Nephron progenitor cell (in vitro differentiated cells): ENCODE results near the gene USP34.

ENCODE experiments used
- DNase-seq: peaks from one replicate; pipeline ENCODE4 v3.0.0; 2021
- H3K27ac Mint-ChIP-seq: 2 replicates; pipeline ENCODE4 v1.8.0; 2021; ENCODE audit warnings: mild to moderate bottlenecking, moderate library complexity, mixed read lengths
- H3K27me3 Mint-ChIP-seq: 2 replicates; pipeline ENCODE4 v1.8.0; 2021; ENCODE audit warnings: mild to moderate bottlenecking, low read depth, mixed read lengths; ENCODE audit not compliant: poor library complexity
- H3K36me3 Mint-ChIP-seq: 2 replicates; pipeline ENCODE4 v1.8.0; 2021; ENCODE audit warnings: low read depth, mixed read lengths
- H3K4me1 Mint-ChIP-seq: 2 replicates; pipeline ENCODE4 v1.8.0; 2021; ENCODE audit warnings: mixed read lengths
- H3K4me3 Mint-ChIP-seq: 2 replicates; pipeline ENCODE4 v1.8.0; 2021; ENCODE audit warnings: mild to moderate bottlenecking, moderate library complexity, mixed read lengths
- H3K9me3 Mint-ChIP-seq: 2 replicates; pipeline ENCODE4 v1.8.0; 2021; ENCODE audit warnings: mild to moderate bottlenecking, moderate library complexity, mixed read lengths
- CTCF ChIP-seq: fragments of 200-600 bp; sonication (generic); IDR thresholded peaks from 2 replicates; pipeline ENCODE4 v1.5.0; 2021; ENCODE audit warnings: antibody characterized with exemption

The USP34 gene

GRCh38 chr2:61470965-61471904 lies at the start of gene USP34:
Gene USP34, minus strand, starts transcription at chr2:61471087. Its CDS starts 395 bp downstream, at chr2:61470692.
- Mint-ChIP-seq H3K27ac (peak within 1 kb of the TSS; percentile 99), H3K4me3 (peak within 1 kb of the TSS; percentile 98), H3K4me1 (peaks cover 22% of the 10 kb centered on the region), H3K36me3 (peaks cover 20% of the 10 kb centered on the region), H3K9me3 (no peaks in the 10 kb centered on the region), H3K27me3 (no peaks in the 10 kb centered on the region)
- peak; percentile 90 for DNase-seq
- no peak for TF ChIP-seq CTCF

- Mint-ChIP-seq H3K4me3 (no peak overlapping the region), H3K4me1 (no peaks in the 10 kb centered on the region), H3K27ac (peak overlapping the region; percentile 77), H3K27me3 (no peaks in the 10 kb centered on the region), H3K36me3 (peaks cover 69% of the 10 kb centered on the region), H3K9me3 (no peaks in the 10 kb centered on the region)
- DNase-seq = no peak
- no peak for TF ChIP-seq CTCF
These were observed 49.4 kb upstream of the USP34 start for GRCh38 chr2:61520261-61520660.

GRCh38 chr2:61512768-61513398 lies 42.0 kb upstream of the USP34 start:
- Mint-ChIP-seq H3K27me3 (peaks cover 1% of the 10 kb centered on the region), H3K4me3 (no peak overlapping the region), H3K4me1 (peaks cover 13% of the 10 kb centered on the region), H3K27ac (peak overlapping the region; percentile 94), H3K36me3 (peaks cover 81% of the 10 kb centered on the region), H3K9me3 (no peaks in the 10 kb centered on the region)
- no peak for DNase-seq
- no peak for TF ChIP-seq CTCF

- peak overlapping the region; percentile 66 for H3K27ac Mint-ChIP-seq
These were observed 40.1 kb upstream of the USP34 start for GRCh38 chr2:61510674-61511671.

More at GRCh38 chr2:61510674-61511671, 40.1 kb upstream of the USP34 start:
- Mint-ChIP-seq H3K4me1 (peaks cover 13% of the 10 kb centered on the region), H3K36me3 (peaks cover 80% of the 10 kb centered on the region), H3K4me3 (no peak overlapping the region), H3K9me3 (no peaks in the 10 kb centered on the region), H3K27me3 (peaks cover 4% of the 10 kb centered on the region)
- TF ChIP-seq CTCF = no peak
- no peak for DNase-seq
